CD14-positive monocyte (primary cell): ENCODE data around the gene TMEM171. TPM values are rescaled to one million over a fixed set of nuclear protein-coding genes. Genes with fewer than 3 reads are reported as not detected.

ENCODE experiments used
- DNase-seq, 3 donors: peaks; one replicate each; pipeline ENCODE4 v3.0.0-alpha.2; 2011 to 2022
- H2AFZ ChIP-seq: 2 replicates; pipeline ENCODE4 v1.6.0; 2012; ENCODE audit warnings: mild to moderate bottlenecking, low read depth, low read length, inconsistent platforms; ENCODE audit not compliant: insufficient read depth, poor library complexity, severe bottlenecking
- H3K27ac ChIP-seq, 2 donors: 1 replicate in 1 of 2; 2 replicates in 1 of 2; pipeline ENCODE4 v1.5.1; 2012 to 2013; ENCODE audit warnings: low read length in 2 of 2, control low read depth in 1 of 2, inconsistent platforms in 1 of 2, low read depth in 1 of 2, mild to moderate bottlenecking in 1 of 2
- H3K27me3 ChIP-seq, 2 donors: one replicate each; pipeline versions ENCODE4 v1.6.0 to v1.6.1; 2011 to 2013; ENCODE audit warnings: low read length in 2 of 2; ENCODE audit not compliant: control insufficient read depth in 2 of 2, insufficient read depth in 2 of 2
- H3K36me3 ChIP-seq, 2 donors: replicated peaks in 1 of 2; 1 replicate in 1 of 2; 2 replicates in 1 of 2; pipeline versions ENCODE4 v1.5.1 to v1.6.1; 2012 to 2013; ENCODE audit warnings: low read length in 2 of 2, control low read depth in 1 of 2, inconsistent platforms in 1 of 2, mild to moderate bottlenecking in 1 of 2; ENCODE audit not compliant: insufficient read depth in 2 of 2, control insufficient read depth in 1 of 2
- H3K4me1 ChIP-seq, 2 donors: 1 replicate in 1 of 2; 2 replicates in 1 of 2; pipeline versions ENCODE4 v1.5.1 to v1.6.1; 2012 to 2013; ENCODE audit warnings: low read length in 2 of 2, control low read depth in 1 of 2, inconsistent platforms in 1 of 2, mild to moderate bottlenecking in 1 of 2, moderate library complexity in 1 of 2; ENCODE audit not compliant: insufficient read depth in 2 of 2, control insufficient read depth in 1 of 2
- H3K4me2 ChIP-seq: replicated peaks from 2 replicates; pipeline ENCODE3; 2012; ENCODE audit warnings: low read length, moderate library complexity, mild to moderate bottlenecking; ENCODE audit not compliant: poor library complexity, severe bottlenecking; ENCODE audit errors: extremely low read depth
- H3K4me3 ChIP-seq, 3 experiments: fragments of 200-600 bp in 1 of 3; sonication (generic) in 1 of 3; replicated peaks in 1 of 3; 1 replicate in 2 of 3; 2 replicates in 1 of 3; pipeline ENCODE4 v1.5.1; 2011 to 2013; ENCODE audit warnings: low read length in 3 of 3, mild to moderate bottlenecking in 3 of 3, control low read depth in 2 of 3, low read depth in 2 of 3, inconsistent platforms in 1 of 3, moderate library complexity in 1 of 3
- H3K79me2 ChIP-seq: 2 replicates; pipeline ENCODE4 v1.6.0; 2012; ENCODE audit warnings: mild to moderate bottlenecking, control low read depth, inconsistent platforms, low read length, moderate library complexity; ENCODE audit not compliant: insufficient read depth
- H3K9ac ChIP-seq: 2 replicates; pipeline ENCODE4 v1.6.0; 2017; ENCODE audit warnings: low read length, mild to moderate bottlenecking; ENCODE audit not compliant: insufficient read depth, poor library complexity, severe bottlenecking
- H3K9me3 ChIP-seq, 2 donors: replicated peaks in 1 of 2; 1 replicate in 1 of 2; 2 replicates in 1 of 2; pipeline versions ENCODE4 v1.5.1 to v1.6.1; 2012 to 2013; ENCODE audit warnings: low read length in 2 of 2, control low read depth in 1 of 2; ENCODE audit not compliant: control insufficient read depth in 1 of 2, insufficient read depth in 1 of 2
- H4K20me1 ChIP-seq: 2 replicates; pipeline ENCODE4 v1.6.0; 2012; ENCODE audit warnings: mild to moderate bottlenecking, low read length, control low read depth, moderate library complexity; ENCODE audit not compliant: insufficient read depth
- H3K27ac Mint-ChIP-seq, 7 donors: one replicate each; pipeline ENCODE4 v1.8.0; 2020; ENCODE audit warnings: mild to moderate bottlenecking in 7 of 7, mixed read lengths in 7 of 7, moderate library complexity in 6 of 7, inconsistent platforms in 2 of 7
- H3K27me3 Mint-ChIP-seq, 3 donors: one replicate each; pipeline ENCODE4 v1.8.0; 2021 to 2022; ENCODE audit warnings: low read depth in 3 of 3, mild to moderate bottlenecking in 3 of 3, mixed read lengths in 3 of 3, moderate library complexity in 3 of 3, inconsistent platforms in 1 of 3
- H3K36me3 Mint-ChIP-seq, 2 donors: one replicate each; pipeline ENCODE4 v1.8.0; 2020; ENCODE audit warnings: mixed read lengths in 2 of 2, inconsistent platforms in 1 of 2, mild to moderate bottlenecking in 1 of 2
- H3K4me1 Mint-ChIP-seq: one replicate; pipeline ENCODE4 v1.8.0; 2020; ENCODE audit warnings: mild to moderate bottlenecking, mixed read lengths
- H3K4me3 Mint-ChIP-seq, 2 donors: one replicate each; pipeline ENCODE4 v1.8.0; 2020; ENCODE audit warnings: mild to moderate bottlenecking in 2 of 2, mixed read lengths in 2 of 2, moderate library complexity in 1 of 2
- H3K9me3 Mint-ChIP-seq, 7 donors: one replicate each; pipeline ENCODE4 v1.8.0; 2020 to 2022; ENCODE audit warnings: mixed read lengths in 7 of 7, mild to moderate bottlenecking in 6 of 7, moderate library complexity in 6 of 7, inconsistent platforms in 2 of 7
- CTCF ChIP-seq: fragments of 200-600 bp; IDR thresholded peaks from one replicate; pipeline ENCODE4 v1.8.0; 2022; ENCODE audit warnings: antibody characterized with exemption, mild to moderate bottlenecking
- WGBS: methylation state at CpG from one replicate; pipeline ENCODE4 v1.1.5; 2013; ENCODE audit warnings: missing lambda C conversion rate; ENCODE audit not compliant: insufficient coverage; 5-methylcytosine and 5-hydroxymethylcytosine counted together
- intact Hi-C, 2 donors: fragments of 100-400 bp; cut with micrococcal nuclease; formaldehyde crosslinking; loops; one replicate each; pipeline versions ENCODE4 v1.15.0 to v1.15.1; 2023
- polyA plus RNA-seq, 3 donors: library from polyadenylated mRNA; depleted of rRNA in 1 of 3; unstranded in 2 of 3; stranded (reverse) in 1 of 3; fragments of 300-500 nt in 2 of 3; fragments of >200 nt in 1 of 3; fragmentation: Illumina TruSeq in 2 of 3; gene quantifications; 1 replicate in 2 of 3; 2 replicates in 1 of 3; pipeline ENCODE4 v1.2.3, GENCODE V29; 2012 to 2021

The TMEM171 gene
- polyA plus RNA-seq, 3 donors = not detected

- no CpG with 5 or more reads among the region's 4 CpGs for WGBS
Measured at GRCh38 chr5:73088026-73088425, 32.3 kb upstream of the TMEM171 start.

GRCh38 chr5:73093943-73094342 is 26.4 kb upstream of the TMEM171 start:
- intact Hi-C loops = no loop called here
- Histone ChIP-seq H3K9me3 (peaks cover 0 to 8% of the 10 kb centered on the region in 2 donors), H3K4me2 (no peak overlapping the region), H3K4me1 (no peaks in the 10 kb centered on the region), H3K27ac (no peak overlapping the region), H3K9ac (no peak overlapping the region), H3K27me3 (no peaks in the 10 kb centered on the region), H3K79me2 (no peaks in the 10 kb centered on the region), H2AFZ (no peak overlapping the region), H4K20me1 (no peaks in the 10 kb centered on the region), H3K36me3 (peaks cover 0 to 7% of the 10 kb centered on the region in 2 donors), H3K4me3 (no peak overlapping the region)
- no peak for TF ChIP-seq CTCF
- Mint-ChIP-seq H3K4me3 (no peak overlapping the region), H3K27ac (no peak overlapping the region), H3K36me3 (peaks cover 3 to 4% of the 10 kb centered on the region in 2 donors), H3K27me3 (peaks cover 2 to 6% (median 4%) of the 10 kb centered on the region in 3 donors), H3K4me1 (no peaks in the 10 kb centered on the region), H3K9me3 (peaks cover 0 to 12% (median 11%) of the 10 kb centered on the region in 7 donors)
- no peak for DNase-seq
- WGBS = 100% methylated on average over 2 of the region's 7 CpGs

More at GRCh38 chr5:73088026-73088425, 32.3 kb upstream of the TMEM171 start:
- Mint-ChIP-seq H3K27me3 (peaks cover 0 to 6% (median 2%) of the 10 kb centered on the region in 3 donors), H3K36me3 (peaks cover 24 to 28% of the 10 kb centered on the region in 2 donors), H3K27ac (no peak overlapping the region), H3K9me3 (no peaks in the 10 kb centered on the region), H3K4me3 (no peak overlapping the region), H3K4me1 (no peaks in the 10 kb centered on the region)
- no peak overlapping the region for H3K9ac ChIP-seq
- DNase-seq = no peak
- H4K20me1 ChIP-seq = no peaks in the 10 kb centered on the region
- H3K4me3 ChIP-seq = no peak overlapping the region
- no peak for TF ChIP-seq CTCF
- intact Hi-C loops = loop anchor here in 1 of 2 donors (10.0 kb wide), 1 partner anchor 163 kb away; no protein-coding TSS in a partner anchor
- no peak overlapping the region for H3K27ac ChIP-seq
- no peak overlapping the region for H2AFZ ChIP-seq
- H3K4me1 ChIP-seq = no peaks in the 10 kb centered on the region
- H3K9me3 ChIP-seq = no peaks in the 10 kb centered on the region
- H3K79me2 ChIP-seq = no peaks in the 10 kb centered on the region
- peaks cover 0 to 46% of the 10 kb centered on the region in 2 donors for H3K36me3 ChIP-seq
- no peaks in the 10 kb centered on the region for H3K27me3 ChIP-seq
- H3K4me2 ChIP-seq = no peak overlapping the region
